NCI-H345 (cell line): Measurements from ENCODE around the gene GRAMD1A.
"Not testable (repeated sequence)": the region's sequence is repeated elsewhere in the genome, so short reads cannot be mapped to it uniquely, and the experiment has no call there.

Experiments
- DNase-seq: peaks from one replicate; lab custom pipeline; 2025; lab: John Stamatoyannopoulos, UW

GRAMD1A gene

GRCh38 chr19:34999498-35000337, at the start of gene GRAMD1A:
TSS of gene GRAMD1A (plus strand) at chr19:35000323. CDS start at chr19:35000479, 156 bp downstream.
- DNase-seq: peak; percentile 92

DNA sequence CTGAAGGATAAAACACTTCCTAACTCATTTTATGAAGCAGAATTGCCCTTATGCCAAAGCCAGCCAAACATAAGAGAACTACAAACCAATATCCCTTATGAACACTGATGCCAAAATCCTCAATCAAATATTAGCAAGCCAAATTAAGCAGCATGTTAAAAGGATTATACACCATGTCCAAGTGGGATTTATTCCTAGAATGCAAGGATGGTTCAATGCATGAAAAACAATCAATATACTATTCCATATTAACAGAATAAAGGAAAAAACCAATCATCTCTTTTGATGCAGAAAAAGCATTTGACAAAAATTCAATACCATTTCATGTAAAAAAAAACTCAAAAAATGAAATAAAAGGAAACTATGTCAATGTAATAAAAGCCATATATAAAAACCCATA, 47.0 kb upstream of the GRAMD1A start:
- DNase-seq: no peak

DNA sequence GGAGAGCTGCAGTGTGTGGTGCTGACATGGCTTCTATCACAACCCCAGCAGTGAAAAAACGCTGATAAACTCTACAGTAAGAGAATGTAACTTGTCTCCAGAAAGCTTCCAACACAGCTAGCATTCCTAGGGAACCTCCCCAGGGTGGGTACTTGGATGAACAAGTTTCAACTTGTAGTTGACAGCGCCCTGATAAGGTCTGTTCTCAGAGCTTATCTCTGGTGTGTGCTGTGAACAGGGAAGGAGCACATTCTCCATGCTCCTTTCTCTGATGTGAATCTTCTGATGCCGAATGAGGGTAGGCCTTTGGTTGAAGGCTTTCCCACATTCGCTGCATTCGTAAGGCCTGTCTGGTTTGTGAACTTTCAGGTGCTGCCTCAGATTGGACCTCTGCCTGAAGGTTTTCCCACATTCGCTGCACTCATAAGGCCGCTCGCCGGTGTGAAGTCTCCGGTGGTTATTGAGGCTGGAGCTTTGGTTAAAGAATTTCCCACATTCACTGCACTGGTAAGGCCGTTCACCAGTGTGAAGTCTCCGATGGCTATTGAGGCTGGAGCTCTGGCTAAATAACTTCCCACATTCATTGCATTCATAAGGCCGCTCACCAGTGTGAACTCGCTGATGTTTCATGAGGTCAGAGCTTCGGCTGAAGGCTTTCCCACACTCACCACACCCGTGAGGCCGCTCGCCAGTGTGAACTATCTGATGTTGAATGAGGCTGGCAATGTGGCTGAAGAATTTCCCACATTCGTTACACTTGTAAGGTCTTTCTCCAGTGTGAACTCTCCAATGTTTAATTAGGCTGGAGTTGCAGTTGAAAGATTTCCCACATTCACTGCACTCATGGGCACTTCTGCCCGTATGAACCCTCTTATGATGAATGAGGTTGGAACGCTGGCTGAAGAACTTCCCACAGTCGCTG, 42.0 kb upstream of the GRAMD1A start:
- DNase-seq: no peak

DNA sequence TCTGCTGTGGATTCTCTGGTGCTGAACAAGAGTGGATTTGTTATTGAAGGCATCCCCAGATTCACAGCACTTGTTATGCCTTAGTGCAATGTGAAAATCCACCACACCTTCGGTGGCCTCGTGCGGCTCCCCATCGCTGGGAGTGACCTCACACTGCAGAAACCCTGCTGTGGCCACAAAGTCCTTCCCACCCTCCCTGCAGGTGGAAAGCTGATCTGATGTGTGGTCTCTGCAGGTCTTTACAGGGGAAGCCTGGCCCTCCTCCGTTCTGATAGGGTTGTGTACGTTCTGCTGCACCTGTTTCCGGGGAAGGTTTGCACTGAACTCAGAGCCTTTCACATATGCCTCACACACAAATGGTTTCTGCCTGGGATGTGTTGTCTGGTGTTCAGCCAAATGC, 41.1 kb upstream of the GRAMD1A start:
- no peak for DNase-seq

DNA sequence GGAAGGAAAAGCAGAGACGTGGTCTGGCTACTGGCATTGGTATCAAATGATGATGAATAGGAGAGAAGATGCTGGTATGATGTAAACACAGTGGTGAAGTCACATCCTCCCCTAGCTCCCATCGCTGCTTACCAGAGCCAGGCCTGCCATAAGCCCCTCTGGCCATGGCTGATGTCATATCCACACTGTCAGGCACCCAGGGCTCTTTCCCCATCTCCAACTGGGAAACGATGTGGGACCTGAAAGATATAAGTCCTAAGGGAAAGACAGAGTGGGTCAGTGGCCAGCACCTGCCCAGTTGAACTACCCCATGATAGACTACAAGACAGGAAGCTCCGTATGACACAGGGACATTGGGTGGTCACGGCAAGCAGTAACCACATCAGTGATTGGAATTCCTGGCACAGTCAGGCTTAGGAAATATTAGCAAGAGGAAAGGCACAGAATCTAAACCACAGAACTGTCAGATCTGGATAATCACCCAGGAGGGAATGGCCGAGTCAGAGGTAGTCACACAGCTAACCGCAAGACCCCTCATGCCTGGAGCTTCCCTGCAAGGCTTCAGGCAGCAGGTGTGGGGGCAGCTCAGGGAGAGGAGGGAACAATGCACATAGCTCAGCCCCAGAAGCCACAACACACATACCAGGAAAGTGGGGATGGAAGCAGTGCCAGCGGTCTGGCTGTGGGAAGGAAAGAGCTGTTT, 39.9 kb upstream of the GRAMD1A start:
- DNase-seq: no peak

DNA sequence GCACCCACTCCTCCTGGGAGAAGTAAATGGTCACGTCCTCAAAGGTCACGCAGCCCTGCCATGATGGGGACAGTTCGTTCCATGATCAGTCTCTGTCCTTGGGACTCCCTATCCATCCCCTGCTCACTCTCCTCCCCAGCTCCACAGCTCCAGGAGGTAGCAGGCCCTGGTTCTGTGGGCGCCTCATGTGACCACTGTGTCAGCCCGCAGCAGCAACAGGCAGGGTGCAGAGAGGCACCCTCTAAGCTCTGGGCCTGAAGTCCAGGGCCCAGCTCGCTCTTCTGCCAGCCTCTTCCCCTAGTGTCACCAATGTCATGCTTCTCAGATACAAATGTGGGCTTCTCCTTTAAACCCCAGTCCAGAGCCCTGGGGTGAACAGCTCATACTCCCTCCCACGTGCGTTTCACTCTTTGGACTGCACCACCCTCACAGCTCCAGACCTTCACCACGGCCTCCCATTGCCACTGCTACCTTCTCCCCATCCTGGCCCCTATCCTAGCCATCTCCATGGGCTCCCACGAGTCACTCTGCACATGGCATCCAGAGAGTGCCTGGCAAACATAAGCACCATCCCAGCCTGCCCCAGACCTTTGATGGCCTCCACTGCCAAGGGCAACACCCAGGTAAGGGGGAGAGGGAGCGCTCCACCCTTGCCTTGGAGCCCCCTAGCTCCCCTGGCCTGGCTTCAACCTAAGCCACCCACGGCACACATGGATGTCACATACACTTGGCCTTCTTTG, 39.0 kb upstream of the GRAMD1A start:
- no peak for DNase-seq

- DNase-seq: no peak
Measured at GRCh38 chr19:34961775-34962686, 38.1 kb upstream of the GRAMD1A start.

- DNase-seq: peak; percentile 26
Measured at GRCh38 chr19:34962687-34963572, 37.2 kb upstream of the GRAMD1A start.

DNA sequence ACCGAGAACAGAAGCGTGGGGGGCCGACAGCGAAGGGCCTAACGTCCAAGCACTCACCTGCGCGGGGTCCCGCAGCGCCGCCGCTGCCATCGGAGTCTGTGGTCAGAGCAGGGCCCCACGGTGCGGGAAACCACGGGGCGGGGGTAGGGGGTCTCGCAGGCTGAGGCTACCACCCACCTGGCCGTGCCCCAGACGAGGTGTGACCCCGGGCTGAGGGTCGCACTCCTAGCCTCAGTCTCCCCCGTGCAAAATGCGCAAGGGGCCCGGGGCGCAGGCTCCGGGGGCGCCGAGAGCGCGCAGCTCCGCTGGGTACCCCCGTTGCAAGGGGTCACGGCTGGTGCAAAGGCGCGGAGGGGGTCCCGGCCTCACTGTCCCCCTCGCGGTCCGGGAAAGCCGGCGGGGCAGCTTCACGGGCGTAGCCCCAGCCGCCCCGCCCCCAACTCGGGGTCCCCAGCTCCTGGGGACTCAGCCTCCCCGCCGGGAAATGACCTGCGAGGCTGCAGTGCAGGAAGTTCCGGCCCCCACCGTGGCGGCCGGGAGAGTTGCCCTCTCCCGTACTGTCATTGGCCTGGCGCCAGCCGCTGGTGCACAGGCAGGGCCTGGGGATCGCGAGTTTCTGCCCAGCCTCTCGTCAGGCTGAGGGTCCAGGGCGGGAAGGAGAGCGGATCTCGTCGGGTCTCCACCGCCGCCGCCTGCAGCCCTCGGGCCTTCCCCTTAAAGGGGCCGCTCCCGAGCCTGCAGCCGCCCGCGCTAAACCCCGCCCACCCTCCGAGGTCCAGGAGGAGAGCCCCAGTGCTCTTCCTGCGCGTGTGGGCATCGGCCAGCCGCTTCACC, 36.3 kb upstream of the GRAMD1A start, which contains the start of gene ZNF792:
TSS of gene ZNF792 (minus strand) at position 657 of the 834 bp plus-strand sequence. CDS start at position 90, 567 bp downstream.
- DNase-seq: peak; percentile 81

DNA sequence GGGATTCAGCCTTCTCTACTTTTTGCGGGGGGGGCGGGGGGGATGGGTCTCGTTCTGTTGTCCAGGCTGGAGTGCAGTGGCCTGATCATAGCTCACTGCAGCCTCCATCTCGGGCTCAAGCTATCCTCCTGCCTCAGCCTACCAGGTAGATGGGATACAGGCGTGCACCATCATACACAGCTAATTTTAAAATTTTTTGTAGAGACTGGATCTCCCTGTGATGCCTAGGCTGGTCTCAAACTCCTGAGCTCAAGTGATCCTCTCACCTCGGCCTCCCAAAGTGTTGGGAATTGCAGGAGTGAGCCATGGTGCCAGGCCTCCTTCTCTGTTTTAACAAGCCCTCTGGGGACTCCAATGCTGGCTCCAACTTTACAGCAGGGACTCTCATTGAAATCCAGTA, 35.5 kb upstream of the GRAMD1A start:
- DNase-seq: no peak

GRCh38 chr19:34965505-34965904, 34.6 kb upstream of the GRAMD1A start:
- not testable (repeated sequence) for DNase-seq

DNA sequence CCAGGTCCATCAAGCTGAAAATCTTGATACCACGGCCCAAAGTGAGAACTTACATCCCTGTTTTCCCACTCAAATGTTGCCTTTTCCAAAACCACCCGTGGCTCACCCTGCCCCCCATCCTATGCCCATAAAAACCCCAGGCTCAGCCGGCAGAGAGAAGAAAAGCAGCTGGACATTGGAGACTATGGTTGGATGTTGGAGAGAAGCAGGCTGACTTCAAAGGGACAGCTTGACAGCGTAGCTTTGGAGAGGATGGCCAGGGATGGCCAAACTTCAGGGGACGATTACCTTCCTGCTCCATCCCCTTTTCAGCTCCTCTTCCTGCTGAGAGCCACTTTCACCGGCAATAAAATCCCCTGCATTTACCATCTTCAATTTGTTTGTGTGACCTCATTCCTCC, 32.6 kb upstream of the GRAMD1A start:
- no peak for DNase-seq

- no peak for DNase-seq
Measured at GRCh38 chr19:34969721-34970120, 30.4 kb upstream of the GRAMD1A start.

DNA sequence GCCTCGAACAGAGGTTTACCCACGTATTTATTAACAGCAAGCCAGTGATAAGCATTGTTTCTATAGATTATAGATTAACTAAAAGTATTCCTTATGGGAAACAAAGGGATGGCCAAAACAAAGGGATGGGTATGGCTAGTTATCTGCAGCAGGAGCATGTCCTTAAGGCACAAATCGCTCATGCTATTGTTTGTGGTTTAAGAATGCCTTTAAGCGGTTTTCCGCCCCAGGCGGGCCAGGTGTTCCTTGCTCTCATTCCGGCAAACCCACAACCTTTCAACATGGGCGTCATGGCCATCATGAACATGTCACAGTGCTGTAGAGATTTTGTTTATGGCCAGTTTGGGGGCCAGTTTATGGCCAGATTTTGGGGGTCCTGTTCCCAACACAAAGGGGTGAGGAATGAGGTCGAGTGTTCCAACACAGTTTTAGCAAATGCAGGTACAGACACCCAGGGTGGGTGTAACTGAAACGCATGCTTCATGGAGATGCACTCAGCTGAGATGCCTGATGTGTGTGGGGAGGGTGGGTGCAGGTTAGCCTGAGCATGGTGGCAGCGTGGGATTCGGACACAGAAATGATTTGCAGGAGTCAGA, 29.8 kb upstream of the GRAMD1A start:
- not testable (repeated sequence) for DNase-seq

DNA sequence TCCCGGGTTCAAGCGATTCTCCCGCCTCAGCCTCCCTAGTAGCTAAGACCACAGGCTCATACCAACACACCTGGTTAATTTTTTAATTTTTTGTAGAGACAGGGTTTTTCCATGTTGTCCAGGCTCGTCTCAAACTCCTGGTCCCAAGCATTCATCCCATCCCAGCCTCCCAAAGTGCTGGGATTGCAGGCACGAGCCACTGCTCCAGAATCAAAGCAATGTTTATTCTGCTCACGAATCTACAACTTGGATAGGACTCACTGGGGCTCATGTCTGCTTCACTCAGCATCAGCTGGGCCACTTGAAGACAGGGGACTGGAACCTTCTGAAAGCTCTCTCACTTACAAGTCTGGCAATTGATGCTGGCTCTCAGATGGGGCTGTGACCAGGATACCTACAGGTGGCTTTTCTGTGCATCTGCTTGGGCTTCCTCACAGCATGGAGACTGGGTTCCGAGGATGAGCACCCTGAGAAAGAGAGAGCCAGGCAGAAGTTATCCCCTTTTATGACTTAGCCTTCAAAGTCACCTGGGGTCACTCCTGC, 27.9 kb upstream of the GRAMD1A start:
- no peak for DNase-seq

GRCh38 chr19:34974646-34975045, 25.5 kb upstream of the GRAMD1A start:
- DNase-seq: no peak

DNA sequence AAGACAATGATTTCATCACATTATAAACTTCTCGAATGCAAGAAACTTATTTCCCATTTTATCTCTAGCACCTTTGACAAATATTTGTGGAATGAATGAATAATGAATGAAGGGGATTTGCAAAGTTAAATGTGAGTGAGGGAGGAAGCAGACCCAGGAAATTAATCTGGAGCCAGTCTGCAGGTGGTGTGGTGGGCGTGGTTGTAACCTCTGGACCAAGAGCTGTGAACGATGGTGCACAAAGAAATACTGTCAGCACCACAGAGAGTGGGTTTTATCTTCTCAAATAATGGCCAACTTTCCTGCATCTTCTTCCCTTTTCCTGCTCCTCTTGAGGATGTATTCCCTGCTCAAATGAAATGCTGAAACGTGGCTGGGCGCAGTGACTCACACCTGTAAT, 25.1 kb upstream of the GRAMD1A start:
- no peak for DNase-seq

GRCh38 chr19:34976611-34977010, 23.5 kb upstream of the GRAMD1A start:
- DNase-seq: no peak
